HCT116 (cell line): Measurements from ENCODE around the gene CARD14. TPM values are rescaled to one million over a fixed set of nuclear protein-coding genes. Genes with fewer than 3 reads are reported as not detected.

Source experiments
- ATAC-seq: fragments of 200-7000 bp; cut with Tn5 transposase; 2 replicates; pipeline ENCODE4 v1.9.1; 2020; ENCODE audit warnings: mild to moderate bottlenecking, moderate library complexity
- BruUV-seq: library from RNA; stranded (reverse); fragments of 400-500 nt; replicated peaks from 2 replicates; lab custom pipeline; 2021; lab: Mats Ljungman, UMichigan
- CTCF ChIA-PET: fragments of 300-600 bp; sonication (Branson Sonifier 250); formaldehyde crosslinking; loops from one replicate; lab custom pipeline; 2021; ENCODE audit warnings: antibody characterized with exemption; lab: Charles Lee
- POLR2A ChIA-PET: fragments of 300-600, 350-600 bp; sonication (Branson Sonifier 250); formaldehyde crosslinking; loops from one replicate; lab custom pipeline; 2021; ENCODE audit warnings: antibody characterized with exemption; lab: Charles Lee
- RAD21 ChIA-PET, 2 experiments: fragments of 300-600 bp; sonication (Branson Sonifier 250); formaldehyde crosslinking; loops; one replicate each; lab custom pipeline; 2023; ENCODE audit warnings: low total read pairs in 2 of 2; ENCODE audit not compliant: uncharacterized antibody in 2 of 2, unreplicated experiment in 2 of 2, low non-redundant PET in 1 of 2; lab: Charles Lee
- DNase-seq: peaks from one replicate; pipeline ENCODE4 v3.0.0-alpha.2; 2010; ENCODE audit warnings: low read depth, low spot score
- H2AFZ ChIP-seq: fragments of 200-600 bp; shearing (Covaris generic), sonication (generic); 2 replicates; pipeline ENCODE4 v1.6.1; 2017; ENCODE audit warnings: low read depth, mixed run types, mixed read lengths, antibody characterized with exemption, low read length; ENCODE audit not compliant: poor library complexity, severe bottlenecking
- H3K27ac ChIP-seq: 2 replicates; pipeline ENCODE4 v1.5.1; 2012; ENCODE audit warnings: low read depth, low read length
- H3K27me3 ChIP-seq: fragments of 200-600 bp; sonication (generic); 2 replicates; pipeline ENCODE4 v1.6.1; 2016; ENCODE audit warnings: mixed run types, low read length, mixed read lengths; ENCODE audit not compliant: insufficient read depth
- H3K36me3 ChIP-seq, 2 experiments: fragments of 200-500 bp in 1 of 2; fragments of 200-600 bp in 1 of 2; sonication (Bioruptor generic) in 1 of 2; sonication (generic) in 1 of 2; 2 replicates each; pipeline versions ENCODE4 v1.5.1 to v1.6.1; 2014 to 2016; ENCODE audit warnings: low read length in 2 of 2, inconsistent platforms in 1 of 2, mixed read lengths in 1 of 2, mixed run types in 1 of 2; ENCODE audit not compliant: insufficient read depth in 2 of 2, control insufficient read depth in 1 of 2
- H3K4me1 ChIP-seq, 2 experiments: fragments of 200-600 bp in 1 of 2; sonication (generic) in 1 of 2; 2 replicates each; pipeline versions ENCODE4 v1.5.1 to v1.6.1; 2012 to 2017; ENCODE audit warnings: low read length in 2 of 2, inconsistent platforms in 1 of 2, mild to moderate bottlenecking in 1 of 2, mixed read lengths in 1 of 2, mixed run types in 1 of 2, moderate library complexity in 1 of 2; ENCODE audit not compliant: insufficient read depth in 2 of 2, control insufficient read depth in 1 of 2
- H3K4me2 ChIP-seq: fragments of 200-600 bp; sonication (generic); 2 replicates; pipeline ENCODE4 v1.6.1; 2017; ENCODE audit warnings: mixed run types, low read length, mixed read lengths
- H3K4me3 ChIP-seq, 2 experiments: fragments of 200-600 bp in 1 of 2; sonication (generic) in 1 of 2; replicated peaks in 1 of 2; 2 replicates each; pipeline ENCODE4 v1.5.1; 2011 to 2016; ENCODE audit warnings: low read length in 2 of 2, control low read depth in 1 of 2, low read depth in 1 of 2, mild to moderate bottlenecking in 1 of 2, mixed read lengths in 1 of 2, mixed run types in 1 of 2
- H3K79me2 ChIP-seq: fragments of 200-600 bp; sonication (generic); 2 replicates; pipeline ENCODE4 v1.6.1; 2017; ENCODE audit warnings: mild to moderate bottlenecking, mixed run types, low read length, moderate library complexity, mixed read lengths; ENCODE audit not compliant: insufficient read depth
- H3K9ac ChIP-seq: fragments of 200-600 bp; sonication (generic); 2 replicates; pipeline ENCODE4 v1.6.1; 2016; ENCODE audit warnings: low read length, mixed read lengths
- H3K9me2 ChIP-seq: fragments of 200-600 bp; sonication (generic), shearing (Covaris generic); 2 replicates; pipeline ENCODE4 v1.6.1; 2017; ENCODE audit warnings: mixed run types, mild to moderate bottlenecking, moderate library complexity; ENCODE audit not compliant: insufficient read depth
- H3K9me3 ChIP-seq, 2 experiments: fragments of 200-500 bp in 1 of 2; fragments of 200-600 bp in 1 of 2; sonication (Bioruptor generic) in 1 of 2; sonication (generic) in 1 of 2; 2 replicates each; pipeline ENCODE4 v1.6.1; 2014 to 2017; ENCODE audit warnings: low read length in 2 of 2, mixed read lengths in 2 of 2, inconsistent platforms in 1 of 2, low read depth in 1 of 2, mild to moderate bottlenecking in 1 of 2, mixed run types in 1 of 2, moderate library complexity in 1 of 2; ENCODE audit not compliant: control insufficient read depth in 1 of 2, insufficient read depth in 1 of 2
- H4K20me1 ChIP-seq: fragments of 200-600 bp; sonication (generic), shearing (Covaris generic); 2 replicates; pipeline ENCODE4 v1.6.1; 2017; ENCODE audit warnings: mixed run types, mild to moderate bottlenecking, moderate library complexity; ENCODE audit not compliant: insufficient read depth
- CBX3 ChIP-seq: IDR thresholded peaks from 2 replicates; pipeline ENCODE4 v1.6.1; 2012; ENCODE audit warnings: low read depth
- EGR1 ChIP-seq: IDR thresholded peaks from 2 replicates; pipeline ENCODE4 v1.6.1; 2012; ENCODE audit warnings: low read depth
- EZH2 ChIP-seq: fragments of 200-600 bp; sonication (generic); IDR thresholded peaks from 2 replicates; pipeline ENCODE4 v1.6.1; 2017; ENCODE audit warnings: antibody characterized with exemption, mixed run types
- EZH2phosphoT487 ChIP-seq: fragments of 200-600 bp; IDR thresholded peaks from 2 replicates; pipeline ENCODE4 v1.6.1; 2018; ENCODE audit warnings: antibody characterized with exemption, borderline replicate concordance
- FOSL1 ChIP-seq: IDR thresholded peaks from 2 replicates; pipeline ENCODE4 v1.6.1; 2012; ENCODE audit warnings: low read depth
- POLR2AphosphoS5 ChIP-seq: IDR thresholded peaks from 2 replicates; pipeline ENCODE4 v1.6.1; 2011; ENCODE audit warnings: mild to moderate bottlenecking, low read depth, low read length, moderate library complexity
- SIN3A ChIP-seq: IDR thresholded peaks from 2 replicates; pipeline ENCODE4 v1.6.1; 2012; ENCODE audit warnings: low read depth
- SP1 ChIP-seq: IDR thresholded peaks from 2 replicates; pipeline ENCODE4 v1.6.1; 2012; ENCODE audit warnings: low read depth
- TCF7L2 ChIP-seq: IDR thresholded peaks from 2 replicates; pipeline ENCODE4 v1.7.0; 2011; ENCODE audit warnings: borderline replicate concordance, inconsistent platforms; ENCODE audit not compliant: insufficient read depth, insufficient read length; ENCODE audit errors: extremely low read depth
- ZFX ChIP-seq: fragments of 450-650 bp; IDR thresholded peaks from 2 replicates; pipeline ENCODE4 v1.6.1; 2017
- intact Hi-C: fragments of 100-400 bp; cut with micrococcal nuclease; formaldehyde crosslinking; loops from 2 replicates; pipeline ENCODE4 v1.10.0; 2022
- total RNA-seq: library from RNA; stranded (reverse); gene quantifications from one replicate; pipeline ENCODE4 v1.2.1, GENCODE V29; 2021; ENCODE audit not compliant: unreplicated experiment
- TF ChIP-seq, protein P1 (sequence below): IDR thresholded peaks from 2 replicates; pipeline ENCODE4 v1.6.1; 2012; ENCODE audit warnings: low read depth
- TF ChIP-seq, protein P2 (sequence below): IDR thresholded peaks from 2 replicates; pipeline ENCODE4 v1.6.1; 2011; ENCODE audit warnings: mild to moderate bottlenecking, low read length, moderate library complexity; ENCODE audit not compliant: insufficient replicate concordance; ENCODE audit errors: extremely low read depth
- TF ChIP-seq, protein P3 (sequence below): IDR thresholded peaks from 2 replicates; pipeline ENCODE4 v1.6.1; 2012
- TF ChIP-seq, protein P4 (sequence below), 3 experiments: fragments of 200-600 bp in 1 of 3; sonication (generic) in 1 of 3; IDR thresholded peaks in 2 of 3; conservative IDR thresholded peaks in 1 of 3; 2 replicates each; pipeline ENCODE4 v1.5.1; 2012 to 2017; ENCODE audit warnings: low read depth in 2 of 3, low read length in 2 of 3, antibody characterized with exemption in 1 of 3, borderline replicate concordance in 1 of 3, control low read depth in 1 of 3, mild to moderate bottlenecking in 1 of 3, mixed read lengths in 1 of 3, mixed run types in 1 of 3, moderate library complexity in 1 of 3; ENCODE audit not compliant: insufficient read depth in 1 of 3

Gene CARD14
- total RNA-seq, 1 experiment from 2014 or later = 0.25 TPM

DNA sequence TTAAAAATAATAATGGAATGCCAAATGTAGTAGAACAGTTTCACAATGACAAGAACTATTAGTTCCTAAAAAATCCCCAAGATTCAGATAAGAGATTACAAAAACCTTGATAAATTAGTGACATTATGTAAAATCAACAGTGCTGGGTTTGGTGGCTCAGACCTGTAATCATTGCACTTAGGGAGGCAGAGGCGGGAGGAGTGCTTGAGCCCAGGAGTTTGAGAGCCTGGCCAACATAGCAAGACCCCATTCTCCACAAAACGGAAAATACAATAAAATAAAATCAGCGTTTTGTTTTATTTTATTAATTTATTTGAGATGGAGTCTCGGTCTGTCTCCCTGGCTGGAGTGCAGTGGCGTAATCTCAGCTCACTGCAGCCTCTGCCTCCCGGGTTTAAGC lies 4.1 kb downstream of the CARD14 start:
- no peak for DNase-seq
- intact Hi-C loops = no loop called here
- Histone ChIP-seq H3K9ac (no peak overlapping the region), H2AFZ (no peak overlapping the region), H3K9me3 (no peaks in the 10 kb centered on the region), H3K9me2 (no peaks in the 10 kb centered on the region), H3K4me2 (no peak overlapping the region), H3K4me3 (no peak overlapping the region), H3K4me1 (peaks cover 10 to 18% of the 10 kb centered on the region in 2 experiments), H3K27ac (no peak overlapping the region), H3K27me3 (no peaks in the 10 kb centered on the region), H4K20me1 (no peaks in the 10 kb centered on the region), H3K79me2 (no peaks in the 10 kb centered on the region), H3K36me3 (no peaks in the 10 kb centered on the region)
- ATAC-seq = no peak
- TF ChIP-seq SP1 (no peak), EZH2 (no peak), TCF7L2 (no peak), EGR1 (no peak), ZFX (no peak), CBX3 (no peak), POLR2AphosphoS5 (no peak), SIN3A (no peak), EZH2phosphoT487 (no peak), FOSL1 (no peak)
- TF ChIP-seq, protein P1, sequence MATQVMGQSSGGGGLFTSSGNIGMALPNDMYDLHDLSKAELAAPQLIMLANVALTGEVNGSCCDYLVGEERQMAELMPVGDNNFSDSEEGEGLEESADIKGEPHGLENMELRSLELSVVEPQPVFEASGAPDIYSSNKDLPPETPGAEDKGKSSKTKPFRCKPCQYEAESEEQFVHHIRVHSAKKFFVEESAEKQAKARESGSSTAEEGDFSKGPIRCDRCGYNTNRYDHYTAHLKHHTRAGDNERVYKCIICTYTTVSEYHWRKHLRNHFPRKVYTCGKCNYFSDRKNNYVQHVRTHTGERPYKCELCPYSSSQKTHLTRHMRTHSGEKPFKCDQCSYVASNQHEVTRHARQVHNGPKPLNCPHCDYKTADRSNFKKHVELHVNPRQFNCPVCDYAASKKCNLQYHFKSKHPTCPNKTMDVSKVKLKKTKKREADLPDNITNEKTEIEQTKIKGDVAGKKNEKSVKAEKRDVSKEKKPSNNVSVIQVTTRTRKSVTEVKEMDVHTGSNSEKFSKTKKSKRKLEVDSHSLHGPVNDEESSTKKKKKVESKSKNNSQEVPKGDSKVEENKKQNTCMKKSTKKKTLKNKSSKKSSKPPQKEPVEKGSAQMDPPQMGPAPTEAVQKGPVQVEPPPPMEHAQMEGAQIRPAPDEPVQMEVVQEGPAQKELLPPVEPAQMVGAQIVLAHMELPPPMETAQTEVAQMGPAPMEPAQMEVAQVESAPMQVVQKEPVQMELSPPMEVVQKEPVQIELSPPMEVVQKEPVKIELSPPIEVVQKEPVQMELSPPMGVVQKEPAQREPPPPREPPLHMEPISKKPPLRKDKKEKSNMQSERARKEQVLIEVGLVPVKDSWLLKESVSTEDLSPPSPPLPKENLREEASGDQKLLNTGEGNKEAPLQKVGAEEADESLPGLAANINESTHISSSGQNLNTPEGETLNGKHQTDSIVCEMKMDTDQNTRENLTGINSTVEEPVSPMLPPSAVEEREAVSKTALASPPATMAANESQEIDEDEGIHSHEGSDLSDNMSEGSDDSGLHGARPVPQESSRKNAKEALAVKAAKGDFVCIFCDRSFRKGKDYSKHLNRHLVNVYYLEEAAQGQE = no peak
- TF ChIP-seq, protein P2, sequence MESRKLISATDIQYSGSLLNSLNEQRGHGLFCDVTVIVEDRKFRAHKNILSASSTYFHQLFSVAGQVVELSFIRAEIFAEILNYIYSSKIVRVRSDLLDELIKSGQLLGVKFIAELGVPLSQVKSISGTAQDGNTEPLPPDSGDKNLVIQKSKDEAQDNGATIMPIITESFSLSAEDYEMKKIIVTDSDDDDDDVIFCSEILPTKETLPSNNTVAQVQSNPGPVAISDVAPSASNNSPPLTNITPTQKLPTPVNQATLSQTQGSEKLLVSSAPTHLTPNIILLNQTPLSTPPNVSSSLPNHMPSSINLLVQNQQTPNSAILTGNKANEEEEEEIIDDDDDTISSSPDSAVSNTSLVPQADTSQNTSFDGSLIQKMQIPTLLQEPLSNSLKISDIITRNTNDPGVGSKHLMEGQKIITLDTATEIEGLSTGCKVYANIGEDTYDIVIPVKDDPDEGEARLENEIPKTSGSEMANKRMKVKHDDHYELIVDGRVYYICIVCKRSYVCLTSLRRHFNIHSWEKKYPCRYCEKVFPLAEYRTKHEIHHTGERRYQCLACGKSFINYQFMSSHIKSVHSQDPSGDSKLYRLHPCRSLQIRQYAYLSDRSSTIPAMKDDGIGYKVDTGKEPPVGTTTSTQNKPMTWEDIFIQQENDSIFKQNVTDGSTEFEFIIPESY = no peak
- TF ChIP-seq, protein P3, sequence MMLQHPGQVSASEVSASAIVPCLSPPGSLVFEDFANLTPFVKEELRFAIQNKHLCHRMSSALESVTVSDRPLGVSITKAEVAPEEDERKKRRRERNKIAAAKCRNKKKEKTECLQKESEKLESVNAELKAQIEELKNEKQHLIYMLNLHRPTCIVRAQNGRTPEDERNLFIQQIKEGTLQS = no peak
- TF ChIP-seq, protein P4, sequence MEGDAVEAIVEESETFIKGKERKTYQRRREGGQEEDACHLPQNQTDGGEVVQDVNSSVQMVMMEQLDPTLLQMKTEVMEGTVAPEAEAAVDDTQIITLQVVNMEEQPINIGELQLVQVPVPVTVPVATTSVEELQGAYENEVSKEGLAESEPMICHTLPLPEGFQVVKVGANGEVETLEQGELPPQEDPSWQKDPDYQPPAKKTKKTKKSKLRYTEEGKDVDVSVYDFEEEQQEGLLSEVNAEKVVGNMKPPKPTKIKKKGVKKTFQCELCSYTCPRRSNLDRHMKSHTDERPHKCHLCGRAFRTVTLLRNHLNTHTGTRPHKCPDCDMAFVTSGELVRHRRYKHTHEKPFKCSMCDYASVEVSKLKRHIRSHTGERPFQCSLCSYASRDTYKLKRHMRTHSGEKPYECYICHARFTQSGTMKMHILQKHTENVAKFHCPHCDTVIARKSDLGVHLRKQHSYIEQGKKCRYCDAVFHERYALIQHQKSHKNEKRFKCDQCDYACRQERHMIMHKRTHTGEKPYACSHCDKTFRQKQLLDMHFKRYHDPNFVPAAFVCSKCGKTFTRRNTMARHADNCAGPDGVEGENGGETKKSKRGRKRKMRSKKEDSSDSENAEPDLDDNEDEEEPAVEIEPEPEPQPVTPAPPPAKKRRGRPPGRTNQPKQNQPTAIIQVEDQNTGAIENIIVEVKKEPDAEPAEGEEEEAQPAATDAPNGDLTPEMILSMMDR (IDR thresholded peaks at IDR 0.05 in 2 of 3, conservative IDR thresholded peaks at IDR 0.05 in 1 of 3; ENCODE audit: borderline replicate concordance in 1 of 3, insufficient read depth in 1 of 3, low read depth in 2 of 3, low read length in 2 of 3) = no peak
- ChIA-PET CTCF (no interaction called here), RAD21 (no interaction called here), POLR2A (no interaction called here)
- BruUV-seq = no TSS peak
